D721Med (cell line): ENCODE measurements around the gene NT5DC2.

ENCODE experiments used
- DNase-seq: peaks from one replicate; pipeline ENCODE4 v3.0.0; 2011; ENCODE audit warnings: low spot score; ENCODE audit not compliant: insufficient read length
- FAIRE-seq: peaks from 2 replicates; lab custom pipeline; 2011; peaks lifted over from hg19 to GRCh38; lab: Jason Lieb, UNC
- CTCF ChIP-seq: IDR thresholded peaks from 2 replicates; pipeline ENCODE4 v1.5.1; 2012; ENCODE audit warnings: mild to moderate bottlenecking, control low read depth; ENCODE audit not compliant: insufficient read depth; ENCODE audit errors: missing control alignments

The NT5DC2 gene

DNA sequence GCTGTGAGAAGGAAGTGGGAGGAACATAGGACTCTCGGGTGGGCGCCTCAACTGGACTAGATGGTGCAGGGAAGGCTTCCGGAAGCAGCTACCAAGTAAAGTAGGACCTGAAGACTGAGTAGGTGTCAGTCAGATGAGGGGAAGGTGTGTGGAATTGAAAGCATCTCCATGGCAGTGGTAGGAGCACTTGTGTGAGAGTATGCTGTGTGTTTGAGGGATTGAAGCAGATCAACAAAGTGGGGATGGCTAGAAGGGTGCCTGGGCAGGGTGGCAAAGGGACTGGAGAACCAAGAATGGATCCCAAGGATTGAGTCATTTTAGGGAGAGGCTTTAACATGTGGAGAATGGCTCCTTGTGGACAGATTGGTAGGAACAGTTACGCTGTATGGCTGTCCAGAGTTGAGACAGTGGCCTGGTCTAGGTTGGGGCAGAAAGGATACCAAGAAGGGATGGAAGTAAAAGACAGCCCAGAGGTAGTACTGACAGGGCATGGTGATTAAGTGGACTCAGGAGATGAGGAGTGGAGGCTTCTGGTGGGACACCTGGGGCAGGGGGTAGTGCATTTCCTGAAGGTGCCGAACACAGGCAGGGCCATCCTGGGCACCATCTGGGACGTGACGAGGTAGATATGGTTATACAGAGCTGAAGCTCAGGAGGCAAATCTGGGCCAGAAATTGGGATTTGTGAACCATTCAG, 4.2 kb upstream of the NT5DC2 start:
- no peak for TF ChIP-seq CTCF
- FAIRE-seq = no peak
- DNase-seq = no peak

DNA sequence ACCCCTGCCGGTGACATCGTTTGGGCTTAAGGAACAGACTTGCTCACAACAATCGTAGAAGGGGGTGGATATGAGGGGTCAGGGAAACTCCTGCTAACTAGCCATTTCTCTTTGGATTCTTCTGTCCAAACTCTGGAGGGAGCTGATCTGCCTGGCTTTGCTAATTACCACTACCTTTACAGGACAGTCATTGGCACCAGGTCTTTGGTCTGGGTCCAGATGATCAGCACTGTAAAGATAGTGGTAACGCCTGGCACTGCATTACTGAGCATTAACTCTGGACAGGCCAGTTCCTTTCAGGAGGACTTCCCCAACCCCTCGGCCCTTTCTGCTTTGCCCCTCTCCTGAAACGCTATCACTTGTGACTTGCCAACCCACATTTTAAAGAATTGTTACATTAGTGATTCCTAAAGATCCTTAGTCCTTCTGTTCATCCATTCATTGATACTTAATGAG, 3.5 kb upstream of the NT5DC2 start:
- FAIRE-seq (no peak), DNase-seq (no peak)
- TF ChIP-seq CTCF = no peak

GRCh38 chr3:52536369-52537164, 2.9 kb upstream of the NT5DC2 start, which contains the start of gene UQCC5:
Gene UQCC5, plus strand, starts transcription at chr3:52536605. Its CDS starts 151 bp downstream, at chr3:52536756.
- DNase-seq (peak; percentile 91), FAIRE-seq (no peak)
- no peak for TF ChIP-seq CTCF

DNA sequence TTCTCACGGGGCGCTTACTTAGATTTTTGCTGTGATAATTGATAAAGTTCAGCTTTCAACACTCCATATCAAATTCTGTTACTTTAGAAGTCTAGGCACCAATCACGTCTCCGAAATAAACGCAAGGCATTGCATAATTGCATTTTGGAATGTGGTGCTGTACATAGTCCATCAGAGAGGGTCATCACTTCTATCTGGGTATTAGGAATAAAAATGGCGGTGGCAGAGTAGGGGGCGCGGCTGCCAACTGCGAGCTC, 2.4 kb upstream of the NT5DC2 start:
- no peak for FAIRE-seq
- no peak for DNase-seq
- no peak for TF ChIP-seq CTCF

- TF ChIP-seq CTCF = no peak
- FAIRE-seq (no peak), DNase-seq (no peak)
Observed at GRCh38 chr3:52535411-52536111, 1.9 kb upstream of the NT5DC2 start.

- DNase-seq = peak; percentile 23
- TF ChIP-seq CTCF = no peak
- FAIRE-seq = no peak
Observed at GRCh38 chr3:52534281-52535183, 875 bp upstream of the NT5DC2 start.
